Measurements from ENCODE around the gene BROX.

The BROX gene

GRCh38 chr1:222691016-222691415 is 21.3 kb upstream of the BROX start:
- no peak for TF ChIP-seq CTCF (IDR thresholded peaks at IDR 0.05; ENCODE audit: low read depth, low read length)
- H3K4me3 ChIP-seq (replicated peaks in 1 of 2; ENCODE audit: low read depth in 2 of 2, low read length in 2 of 2) = no peak overlapping the region
- DNase-seq (ENCODE audit: low read depth in 2 of 2) = no peak

- DNase-seq (ENCODE audit: low read depth in 2 of 2) = no peak
- H3K4me3 ChIP-seq (replicated peaks in 1 of 2; ENCODE audit: low read depth in 2 of 2, low read length in 2 of 2) = no peak overlapping the region
- no peak for TF ChIP-seq CTCF (IDR thresholded peaks at IDR 0.05; ENCODE audit: low read depth, low read length)
Measured at GRCh38 chr1:222694927-222695326, 17.4 kb upstream of the BROX start.

DNA sequence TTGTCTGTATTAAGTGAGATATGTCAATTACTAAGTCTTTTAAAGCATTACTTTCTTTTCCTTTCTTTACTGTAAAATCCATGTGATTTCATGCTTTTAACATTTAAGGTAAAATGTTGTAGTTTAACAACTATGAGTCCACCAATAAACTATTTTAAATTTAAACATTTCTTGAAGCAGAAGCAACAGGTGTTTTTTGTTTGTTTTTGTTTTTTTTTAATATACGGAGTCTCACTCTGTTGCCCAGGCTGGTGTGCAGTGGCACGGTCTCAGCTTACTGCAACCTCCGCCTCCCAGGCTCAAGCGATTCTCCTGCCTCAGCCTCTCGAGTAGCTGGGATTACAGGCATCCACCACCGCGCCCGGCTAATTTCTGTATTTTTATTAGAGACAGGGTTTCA is 15.6 kb upstream of the BROX start:
- H3K4me3 ChIP-seq (replicated peaks in 1 of 2; ENCODE audit: low read depth in 2 of 2, low read length in 2 of 2) = no peak overlapping the region
- TF ChIP-seq CTCF (IDR thresholded peaks at IDR 0.05; ENCODE audit: low read depth, low read length) = no peak
- no peak for DNase-seq (ENCODE audit: low read depth in 2 of 2)

- no peak overlapping the region for H3K4me3 ChIP-seq (replicated peaks in 1 of 2; ENCODE audit: low read depth in 2 of 2, low read length in 2 of 2)
- no peak for DNase-seq (ENCODE audit: low read depth in 2 of 2)
- TF ChIP-seq CTCF (IDR thresholded peaks at IDR 0.05; ENCODE audit: low read depth, low read length) = no peak
Measured at GRCh38 chr1:222697203-222697602, 15.2 kb upstream of the BROX start.

GRCh38 chr1:222697826-222698225 is 14.5 kb upstream of the BROX start:
- no peak overlapping the region for H3K4me3 ChIP-seq (replicated peaks in 1 of 2; ENCODE audit: low read depth in 2 of 2, low read length in 2 of 2)
- DNase-seq (ENCODE audit: low read depth in 2 of 2) = peak; percentile 48 to 74
- no peak for TF ChIP-seq CTCF (IDR thresholded peaks at IDR 0.05; ENCODE audit: low read depth, low read length)

DNA sequence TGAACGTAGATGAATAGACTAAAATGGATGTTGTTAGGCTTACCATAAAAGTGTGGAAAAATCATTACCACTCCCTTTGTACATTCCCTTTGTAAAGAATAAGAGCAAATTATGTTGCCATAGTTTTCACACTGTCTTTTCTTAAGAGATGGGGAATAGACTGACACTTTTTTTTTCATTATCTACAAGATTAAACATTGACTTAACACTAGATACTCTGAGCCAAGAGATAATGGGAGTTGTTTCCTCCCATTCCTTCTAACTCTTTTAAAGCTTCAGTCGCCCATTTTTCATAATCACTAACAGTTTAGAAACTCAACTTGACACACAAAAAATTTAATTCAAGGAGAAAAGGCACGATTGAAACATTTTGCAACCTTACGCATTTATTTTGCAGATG is 10.2 kb upstream of the BROX start:
- H3K4me3 ChIP-seq (replicated peaks in 1 of 2; ENCODE audit: low read depth in 2 of 2, low read length in 2 of 2) = no peak overlapping the region
- no peak for DNase-seq (ENCODE audit: low read depth in 2 of 2)
- no peak for TF ChIP-seq CTCF (IDR thresholded peaks at IDR 0.05; ENCODE audit: low read depth, low read length)

DNA sequence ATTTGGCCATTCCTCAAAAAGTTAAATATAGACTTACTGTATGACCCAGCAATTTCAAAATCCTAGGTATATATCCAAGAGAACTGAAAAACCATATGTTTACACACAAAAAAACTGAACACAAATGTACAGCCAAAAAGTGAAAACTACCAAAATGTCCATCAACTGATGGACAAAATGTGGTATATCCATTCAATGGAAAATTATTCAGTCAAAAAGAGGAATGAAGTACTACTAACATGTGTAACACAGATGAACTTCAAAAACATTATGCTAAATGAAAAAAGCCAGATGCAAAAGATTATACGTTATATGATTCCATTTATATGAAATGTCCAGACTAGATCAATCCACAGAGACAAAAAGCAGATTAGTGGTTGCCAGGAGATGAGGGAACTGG is 8.1 kb upstream of the BROX start:
- no peak overlapping the region for H3K4me3 ChIP-seq (replicated peaks in 1 of 2; ENCODE audit: low read depth in 2 of 2, low read length in 2 of 2)
- DNase-seq (ENCODE audit: low read depth in 2 of 2) = no peak
- TF ChIP-seq CTCF (IDR thresholded peaks at IDR 0.05; ENCODE audit: low read depth, low read length) = no peak

All from cardiac fibroblast (primary cell).